PFSK-1 (cell line): ENCODE data around the gene HEXA.

ENCODE experiments used
- FOXP2 ChIP-seq: optimal IDR thresholded peaks from 2 replicates; pipeline ENCODE3; 2011; ENCODE audit warnings: borderline replicate concordance, control low read depth, inconsistent platforms; ENCODE audit not compliant: insufficient read depth; ENCODE audit errors: extremely low read length, extremely low read depth
- POLR2AphosphoS5 ChIP-seq: IDR thresholded peaks from 2 replicates; pipeline ENCODE4 v1.6.1; 2012; ENCODE audit warnings: low read depth, mild to moderate bottlenecking, control low read depth, low read length, moderate library complexity
- REST ChIP-seq, 2 experiments: IDR thresholded peaks; 2 replicates each; pipeline versions ENCODE4 v1.6.1 to v1.8.0; 2011 to 2012; ENCODE audit warnings: low read depth in 2 of 2, low read length in 2 of 2, control low read depth in 1 of 2, inconsistent platforms in 1 of 2, mild to moderate bottlenecking in 1 of 2, moderate library complexity in 1 of 2; ENCODE audit not compliant: insufficient read depth in 1 of 2
- SIN3A ChIP-seq: IDR thresholded peaks from 2 replicates; pipeline ENCODE4 v1.6.1; 2012; ENCODE audit warnings: mild to moderate bottlenecking, low read length, moderate library complexity, borderline replicate concordance; ENCODE audit not compliant: insufficient read depth
- TAF1 ChIP-seq: IDR thresholded peaks from 2 replicates; pipeline ENCODE4 v1.6.1; 2012; ENCODE audit warnings: low read length, control low read depth, borderline replicate concordance; ENCODE audit not compliant: insufficient read depth

Gene HEXA

GRCh38 chr15:72372361-72372760 lies 3.5 kb downstream of the HEXA start:
- TF ChIP-seq FOXP2 (no peak), TAF1 (no peak), SIN3A (no peak), REST (IDR thresholded peaks at IDR 0.05; ENCODE audit: insufficient read depth in 1 of 2, low read depth in 2 of 2, low read length in 2 of 2) (no peak), POLR2AphosphoS5 (no peak)

GRCh38 chr15:72369964-72370363 lies 5.8 kb downstream of the HEXA start:
- TF ChIP-seq TAF1 = no peak
- no peak for TF ChIP-seq FOXP2
- TF ChIP-seq POLR2AphosphoS5 = no peak
- no peak for TF ChIP-seq REST (IDR thresholded peaks at IDR 0.05; ENCODE audit: insufficient read depth in 1 of 2, low read depth in 2 of 2, low read length in 2 of 2)
- TF ChIP-seq SIN3A = no peak

- TF ChIP-seq TAF1 (no peak), SIN3A (no peak), POLR2AphosphoS5 (no peak), FOXP2 (no peak), REST (IDR thresholded peaks at IDR 0.05; ENCODE audit: insufficient read depth in 1 of 2, low read depth in 2 of 2, low read length in 2 of 2) (no peak)
Measured at GRCh38 chr15:72368899-72369298, 6.9 kb downstream of the HEXA start.

- TF ChIP-seq TAF1 = no peak
- no peak for TF ChIP-seq SIN3A
- TF ChIP-seq REST (IDR thresholded peaks at IDR 0.05; ENCODE audit: insufficient read depth in 1 of 2, low read depth in 2 of 2, low read length in 2 of 2) = no peak
- no peak for TF ChIP-seq FOXP2
- no peak for TF ChIP-seq POLR2AphosphoS5
Measured at GRCh38 chr15:72368325-72368724, 7.5 kb downstream of the HEXA start.

GRCh38 chr15:72365844-72366243 lies 10.0 kb downstream of the HEXA start:
- no peak for TF ChIP-seq SIN3A
- no peak for TF ChIP-seq POLR2AphosphoS5
- TF ChIP-seq FOXP2 = no peak
- no peak for TF ChIP-seq REST (IDR thresholded peaks at IDR 0.05; ENCODE audit: insufficient read depth in 1 of 2, low read depth in 2 of 2, low read length in 2 of 2)
- no peak for TF ChIP-seq TAF1
